HCT116 (cell line): ENCODE data around the gene CALM3. TPM values are rescaled to one million over a fixed set of nuclear protein-coding genes. Genes with fewer than 3 reads are reported as not detected.

Experiments used
- ATAC-seq: fragments of 200-7000 bp; cut with Tn5 transposase; 2 replicates; pipeline ENCODE4 v1.9.1; 2020; ENCODE audit warnings: mild to moderate bottlenecking, moderate library complexity
- BruUV-seq: library from RNA; stranded (reverse); fragments of 400-500 nt; replicated peaks from 2 replicates; lab custom pipeline; 2021; lab: Mats Ljungman, UMichigan
- CTCF ChIA-PET: fragments of 300-600 bp; sonication (Branson Sonifier 250); formaldehyde crosslinking; loops from one replicate; lab custom pipeline; 2021; ENCODE audit warnings: antibody characterized with exemption; lab: Charles Lee
- POLR2A ChIA-PET: fragments of 300-600, 350-600 bp; sonication (Branson Sonifier 250); formaldehyde crosslinking; loops from one replicate; lab custom pipeline; 2021; ENCODE audit warnings: antibody characterized with exemption; lab: Charles Lee
- RAD21 ChIA-PET, 2 experiments: fragments of 300-600 bp; sonication (Branson Sonifier 250); formaldehyde crosslinking; loops; one replicate each; lab custom pipeline; 2023; ENCODE audit warnings: low total read pairs in 2 of 2; ENCODE audit not compliant: uncharacterized antibody in 2 of 2, unreplicated experiment in 2 of 2, low non-redundant PET in 1 of 2; lab: Charles Lee
- DNase-seq: peaks from one replicate; pipeline ENCODE4 v3.0.0-alpha.2; 2010; ENCODE audit warnings: low read depth, low spot score
- H2AFZ ChIP-seq: fragments of 200-600 bp; shearing (Covaris generic), sonication (generic); 2 replicates; pipeline ENCODE4 v1.6.1; 2017; ENCODE audit warnings: low read depth, mixed run types, mixed read lengths, antibody characterized with exemption, low read length; ENCODE audit not compliant: poor library complexity, severe bottlenecking
- H3K27ac ChIP-seq: 2 replicates; pipeline ENCODE4 v1.5.1; 2012; ENCODE audit warnings: low read depth, low read length
- H3K27me3 ChIP-seq: fragments of 200-600 bp; sonication (generic); 2 replicates; pipeline ENCODE4 v1.6.1; 2016; ENCODE audit warnings: mixed run types, low read length, mixed read lengths; ENCODE audit not compliant: insufficient read depth
- H3K36me3 ChIP-seq, 2 experiments: fragments of 200-500 bp in 1 of 2; fragments of 200-600 bp in 1 of 2; sonication (Bioruptor generic) in 1 of 2; sonication (generic) in 1 of 2; 2 replicates each; pipeline versions ENCODE4 v1.5.1 to v1.6.1; 2014 to 2016; ENCODE audit warnings: low read length in 2 of 2, inconsistent platforms in 1 of 2, mixed read lengths in 1 of 2, mixed run types in 1 of 2; ENCODE audit not compliant: insufficient read depth in 2 of 2, control insufficient read depth in 1 of 2
- H3K4me1 ChIP-seq, 2 experiments: fragments of 200-600 bp in 1 of 2; sonication (generic) in 1 of 2; 2 replicates each; pipeline versions ENCODE4 v1.5.1 to v1.6.1; 2012 to 2017; ENCODE audit warnings: low read length in 2 of 2, inconsistent platforms in 1 of 2, mild to moderate bottlenecking in 1 of 2, mixed read lengths in 1 of 2, mixed run types in 1 of 2, moderate library complexity in 1 of 2; ENCODE audit not compliant: insufficient read depth in 2 of 2, control insufficient read depth in 1 of 2
- H3K4me2 ChIP-seq: fragments of 200-600 bp; sonication (generic); 2 replicates; pipeline ENCODE4 v1.6.1; 2017; ENCODE audit warnings: mixed run types, low read length, mixed read lengths
- H3K4me3 ChIP-seq, 2 experiments: fragments of 200-600 bp in 1 of 2; sonication (generic) in 1 of 2; replicated peaks in 1 of 2; 2 replicates each; pipeline ENCODE4 v1.5.1; 2011 to 2016; ENCODE audit warnings: low read length in 2 of 2, control low read depth in 1 of 2, low read depth in 1 of 2, mild to moderate bottlenecking in 1 of 2, mixed read lengths in 1 of 2, mixed run types in 1 of 2
- H3K79me2 ChIP-seq: fragments of 200-600 bp; sonication (generic); 2 replicates; pipeline ENCODE4 v1.6.1; 2017; ENCODE audit warnings: mild to moderate bottlenecking, mixed run types, low read length, moderate library complexity, mixed read lengths; ENCODE audit not compliant: insufficient read depth
- H3K9ac ChIP-seq: fragments of 200-600 bp; sonication (generic); 2 replicates; pipeline ENCODE4 v1.6.1; 2016; ENCODE audit warnings: low read length, mixed read lengths
- H3K9me2 ChIP-seq: fragments of 200-600 bp; sonication (generic), shearing (Covaris generic); 2 replicates; pipeline ENCODE4 v1.6.1; 2017; ENCODE audit warnings: mixed run types, mild to moderate bottlenecking, moderate library complexity; ENCODE audit not compliant: insufficient read depth
- H3K9me3 ChIP-seq, 2 experiments: fragments of 200-500 bp in 1 of 2; fragments of 200-600 bp in 1 of 2; sonication (Bioruptor generic) in 1 of 2; sonication (generic) in 1 of 2; 2 replicates each; pipeline ENCODE4 v1.6.1; 2014 to 2017; ENCODE audit warnings: low read length in 2 of 2, mixed read lengths in 2 of 2, inconsistent platforms in 1 of 2, low read depth in 1 of 2, mild to moderate bottlenecking in 1 of 2, mixed run types in 1 of 2, moderate library complexity in 1 of 2; ENCODE audit not compliant: control insufficient read depth in 1 of 2, insufficient read depth in 1 of 2
- H4K20me1 ChIP-seq: fragments of 200-600 bp; sonication (generic), shearing (Covaris generic); 2 replicates; pipeline ENCODE4 v1.6.1; 2017; ENCODE audit warnings: mixed run types, mild to moderate bottlenecking, moderate library complexity; ENCODE audit not compliant: insufficient read depth
- CBX3 ChIP-seq: IDR thresholded peaks from 2 replicates; pipeline ENCODE4 v1.6.1; 2012; ENCODE audit warnings: low read depth
- ELF1 ChIP-seq: IDR thresholded peaks from 2 replicates; pipeline ENCODE4 v1.6.1; 2012; ENCODE audit warnings: low read depth, borderline replicate concordance
- EZH2 ChIP-seq: fragments of 200-600 bp; sonication (generic); IDR thresholded peaks from 2 replicates; pipeline ENCODE4 v1.6.1; 2017; ENCODE audit warnings: antibody characterized with exemption, mixed run types
- JUND ChIP-seq: IDR thresholded peaks from 2 replicates; pipeline ENCODE4 v1.6.1; 2012
- MAX ChIP-seq: IDR thresholded peaks from 2 replicates; pipeline ENCODE4 v1.6.1; 2012
- SRF ChIP-seq: IDR thresholded peaks from 2 replicates; pipeline ENCODE4 v1.6.1; 2012; ENCODE audit warnings: low read depth
- TCF7L2 ChIP-seq: IDR thresholded peaks from 2 replicates; pipeline ENCODE4 v1.7.0; 2011; ENCODE audit warnings: borderline replicate concordance, inconsistent platforms; ENCODE audit not compliant: insufficient read depth, insufficient read length; ENCODE audit errors: extremely low read depth
- intact Hi-C: fragments of 100-400 bp; cut with micrococcal nuclease; formaldehyde crosslinking; loops from 2 replicates; pipeline ENCODE4 v1.10.0; 2022
- total RNA-seq: library from RNA; stranded (reverse); gene quantifications from one replicate; pipeline ENCODE4 v1.2.1, GENCODE V29; 2021; ENCODE audit not compliant: unreplicated experiment

The CALM3 gene
- total RNA-seq, 1 experiment from 2014 or later: 335 TPM

GRCh38 chr19:46654621-46655152, 53.6 kb downstream of the CALM3 start:
- RAD21 ChIA-PET: no interaction called here
- Histone ChIP-seq H3K79me2 (no peaks in the 10 kb centered on the region), H3K9me2 (no peaks in the 10 kb centered on the region), H3K4me2 (no peak overlapping the region), H3K27ac (no peak overlapping the region), H3K27me3 (no peaks in the 10 kb centered on the region), H3K9ac (no peak overlapping the region), H4K20me1 (no peaks in the 10 kb centered on the region), H3K4me1 (peaks cover 0 to 4% of the 10 kb centered on the region in 2 experiments; a peak in 2 of 4 replicates), H3K9me3 (no peaks in the 10 kb centered on the region), H3K36me3 (no peaks in the 10 kb centered on the region), H3K4me3 (no peak overlapping the region), H2AFZ (no peak overlapping the region)
- DNase-seq (no peak), ATAC-seq (no peak)
- POLR2A ChIA-PET: no interaction called here
- TF ChIP-seq MAX (no peak), TCF7L2 (no peak), SRF (no peak), CBX3 (no peak), EZH2 (no peak), JUND (no peak)
- intact Hi-C loops: no loop called here
- no TSS peak for BruUV-seq
- CTCF ChIA-PET: no interaction called here

- DNase-seq (no peak), ATAC-seq (no peak)
- Histone ChIP-seq H2AFZ (no peak overlapping the region), H3K9me3 (no peaks in the 10 kb centered on the region), H3K4me2 (no peak overlapping the region), H3K27ac (no peak overlapping the region), H3K9me2 (no peaks in the 10 kb centered on the region), H3K36me3 (no peaks in the 10 kb centered on the region), H3K9ac (no peak overlapping the region), H3K4me3 (no peak overlapping the region), H3K27me3 (no peaks in the 10 kb centered on the region), H3K79me2 (no peaks in the 10 kb centered on the region), H3K4me1 (peaks cover 6 to 20% of the 10 kb centered on the region in 2 experiments; a peak in 3 of 4 replicates), H4K20me1 (no peaks in the 10 kb centered on the region)
- intact Hi-C loops: no loop called here
- RAD21 ChIA-PET: no interaction called here
- CTCF ChIA-PET: no interaction called here
- TF ChIP-seq ELF1: no peak
- TF ChIP-seq SRF: no peak
- POLR2A ChIA-PET: no interaction called here
- no TSS peak for BruUV-seq
Measured at GRCh38 chr19:46656541-46656940, 55.4 kb downstream of the CALM3 start.
